Chondrocyte (in vitro differentiated cells): ENCODE measurements around the gene FICD. TPM values are rescaled to one million over a fixed set of nuclear protein-coding genes. Genes with fewer than 3 reads are reported as not detected.
A peak's percentile ranks its signal among the peaks of the same experiment; 100 is the strongest.

Experiments used
- DNase-seq: peaks from one replicate; pipeline ENCODE4 v3.0.0; 2021; ENCODE audit warnings: mixed read lengths, low spot score
- H3K27ac Mint-ChIP-seq: one replicate; pipeline ENCODE4 v1.8.0; 2021; ENCODE audit warnings: mild to moderate bottlenecking, moderate library complexity, mixed read lengths; ENCODE audit not compliant: unreplicated experiment
- H3K27me3 Mint-ChIP-seq: 2 replicates; pipeline ENCODE4 v1.8.0; 2021; ENCODE audit warnings: low read depth, mixed read lengths
- H3K36me3 Mint-ChIP-seq: 2 replicates; pipeline ENCODE4 v1.8.0; 2021; ENCODE audit warnings: low read depth, mixed read lengths
- H3K4me1 Mint-ChIP-seq: 2 replicates; pipeline ENCODE4 v1.8.0; 2021; ENCODE audit warnings: low read depth, mild to moderate bottlenecking, mixed read lengths
- H3K4me3 Mint-ChIP-seq: one replicate; pipeline ENCODE4 v1.8.0; 2021; ENCODE audit warnings: mild to moderate bottlenecking, moderate library complexity, mixed read lengths; ENCODE audit not compliant: unreplicated experiment
- H3K9me3 Mint-ChIP-seq: 2 replicates; pipeline ENCODE4 v1.8.0; 2021; ENCODE audit warnings: low read depth, mixed read lengths
- CTCF ChIP-seq: fragments of 200-600 bp; sonication (generic); IDR thresholded peaks from 2 replicates; pipeline ENCODE4 v1.5.0; 2021; ENCODE audit warnings: antibody characterized with exemption, mild to moderate bottlenecking, moderate library complexity
- total RNA-seq: library from RNA; stranded (reverse); gene quantifications from 3 replicates; pipeline ENCODE4 v1.2.1, GENCODE V29; 2021

The FICD gene
- total RNA-seq, 1 donor from 2014 or later, result 7.8 TPM

GRCh38 chr12:108518716-108519496 is 3.8 kb downstream of the FICD start:
- Mint-ChIP-seq H3K36me3 (peaks cover 15% of the 10 kb centered on the region), H3K4me3 (no peak overlapping the region), H3K27ac (no peak overlapping the region), H3K4me1 (peaks cover 26% of the 10 kb centered on the region), H3K27me3 (no peaks in the 10 kb centered on the region), H3K9me3 (no peaks in the 10 kb centered on the region)
- TF ChIP-seq CTCF, result no peak
- DNase-seq, result no peak

DNA sequence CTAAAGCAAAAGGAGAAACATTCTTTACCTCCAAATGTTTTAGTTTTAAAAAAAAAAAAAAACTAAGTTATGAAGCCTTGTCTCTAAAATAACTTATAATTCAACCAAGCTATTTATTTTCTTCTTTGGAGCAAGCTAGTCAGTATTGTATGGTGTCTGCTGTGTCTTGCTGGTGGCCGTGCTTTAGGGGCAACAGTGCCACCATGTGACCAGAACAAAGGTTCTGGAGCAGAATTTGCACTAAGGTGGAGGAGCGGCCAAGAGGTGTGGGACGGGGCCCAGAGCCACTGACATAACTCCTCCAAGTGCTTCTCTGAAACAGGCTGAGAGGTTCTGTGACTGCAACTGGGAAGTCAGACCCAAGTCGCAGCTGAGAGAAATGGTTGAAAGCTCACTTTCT is 4.5 kb downstream of the FICD start:
- Mint-ChIP-seq H3K9me3 (no peaks in the 10 kb centered on the region), H3K4me1 (peaks cover 24% of the 10 kb centered on the region), H3K36me3 (peaks cover 20% of the 10 kb centered on the region), H3K27me3 (no peaks in the 10 kb centered on the region), H3K4me3 (no peak overlapping the region), H3K27ac (no peak overlapping the region)
- peak; percentile 49 for TF ChIP-seq CTCF
- no peak for DNase-seq

- peaks cover 38% of the 10 kb centered on the region for H3K36me3 Mint-ChIP-seq
- no peaks in the 10 kb centered on the region for H3K27me3 Mint-ChIP-seq
- H3K27ac Mint-ChIP-seq, result no peak overlapping the region
- no peak for DNase-seq
- no peak for TF ChIP-seq CTCF
- no peaks in the 10 kb centered on the region for H3K9me3 Mint-ChIP-seq
- H3K4me3 Mint-ChIP-seq, result no peak overlapping the region
- H3K4me1 Mint-ChIP-seq, result peaks cover 4% of the 10 kb centered on the region
These were observed 8.3 kb downstream of the FICD start for GRCh38 chr12:108523365-108523764.

GRCh38 chr12:108525681-108526080 is 10.6 kb downstream of the FICD start:
- Mint-ChIP-seq H3K27ac (no peak overlapping the region), H3K9me3 (no peaks in the 10 kb centered on the region), H3K27me3 (no peaks in the 10 kb centered on the region), H3K36me3 (peaks cover 44% of the 10 kb centered on the region), H3K4me1 (no peaks in the 10 kb centered on the region), H3K4me3 (no peak overlapping the region)
- no peak for TF ChIP-seq CTCF
- DNase-seq, result no peak

DNA sequence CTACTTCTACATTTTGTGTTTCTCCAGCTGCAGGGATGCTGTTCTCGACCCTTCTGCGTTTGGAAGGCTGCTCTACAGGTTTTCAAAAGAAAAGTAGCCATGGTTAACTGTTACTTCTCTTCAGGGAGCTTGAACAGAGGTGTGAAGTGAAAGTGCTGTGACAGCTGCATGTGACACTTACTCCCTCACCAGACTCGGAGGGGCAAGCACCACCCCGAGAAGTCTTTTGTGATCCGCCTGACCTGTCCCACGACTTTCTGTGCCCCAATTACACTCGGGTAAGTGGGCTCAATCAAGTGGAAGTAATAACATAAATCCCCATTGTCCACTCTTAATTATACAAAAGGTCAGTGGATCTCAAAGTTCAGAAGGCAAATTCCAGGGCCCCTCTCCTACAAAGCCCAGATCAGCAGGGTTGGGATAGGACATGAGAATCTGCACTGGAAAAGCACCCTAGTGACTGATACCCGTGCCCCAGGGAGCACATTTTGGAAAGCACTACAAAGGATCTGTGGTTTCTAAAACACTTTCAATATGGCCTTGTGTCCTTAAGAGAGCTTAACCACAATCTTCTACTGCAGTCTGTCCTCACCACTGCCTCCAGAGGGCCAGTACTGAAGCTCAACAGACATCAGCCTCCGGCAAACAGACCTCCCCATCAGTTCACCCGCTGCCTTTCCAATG is 11.5 kb downstream of the FICD start:
- no peaks in the 10 kb centered on the region for H3K4me1 Mint-ChIP-seq
- H3K27me3 Mint-ChIP-seq, result no peaks in the 10 kb centered on the region
- H3K27ac Mint-ChIP-seq, result no peak overlapping the region

More for the DNA sequence above, 11.5 kb downstream of the FICD start:
- no peak overlapping the region for H3K4me3 Mint-ChIP-seq
- H3K36me3 Mint-ChIP-seq, result peaks cover 46% of the 10 kb centered on the region
- no peak for DNase-seq
- no peaks in the 10 kb centered on the region for H3K9me3 Mint-ChIP-seq
- no peak for TF ChIP-seq CTCF
